GM21367 (cell line): Measurements from ENCODE around the gene LINGO4.

Source experiments
- ATAC-seq: cut with Tn5 transposase; IDR thresholded peaks from one replicate; pipeline ENCODE4 v1.9.1; 2021; ENCODE audit not compliant: unreplicated experiment

Gene LINGO4

GRCh38 chr1:151835596-151835995 is 30.4 kb upstream of the LINGO4 start:
- ATAC-seq: no peak

- no peak for ATAC-seq
Observed at GRCh38 chr1:151834239-151834638, 29.0 kb upstream of the LINGO4 start.

GRCh38 chr1:151833172-151833900 is 28.1 kb upstream of the LINGO4 start:
- ATAC-seq: no peak

GRCh38 chr1:151832318-151832980 is 27.2 kb upstream of the LINGO4 start:
- no peak for ATAC-seq

GRCh38 chr1:151831605-151832004 is 26.4 kb upstream of the LINGO4 start, which contains the start of gene RORC:
Gene RORC (minus strand): TSS chr1:151831802. CDS start chr1:151831764, 38 bp downstream.
- ATAC-seq: no peak

- no peak for ATAC-seq
Observed at GRCh38 chr1:151831256-151831591, 26.0 kb upstream of the LINGO4 start.

- ATAC-seq: no peak
Observed at GRCh38 chr1:151830055-151830454, 24.8 kb upstream of the LINGO4 start.

GRCh38 chr1:151829352-151830046 is 24.3 kb upstream of the LINGO4 start:
- no peak for ATAC-seq

- ATAC-seq: no peak
Observed at GRCh38 chr1:151828921-151829320, 23.7 kb upstream of the LINGO4 start.

GRCh38 chr1:151827853-151828252 is 22.6 kb upstream of the LINGO4 start:
- ATAC-seq: no peak

GRCh38 chr1:151825751-151826660 is 20.8 kb upstream of the LINGO4 start:
- no peak for ATAC-seq

- ATAC-seq: no peak
Observed at GRCh38 chr1:151825204-151825603, 20.0 kb upstream of the LINGO4 start.

GRCh38 chr1:151823175-151823574 is 18.0 kb upstream of the LINGO4 start:
- no peak for ATAC-seq

GRCh38 chr1:151822404-151822803 is 17.2 kb upstream of the LINGO4 start:
- no peak for ATAC-seq

- no peak for ATAC-seq
Observed at GRCh38 chr1:151820940-151821339, 15.7 kb upstream of the LINGO4 start.

- ATAC-seq: no peak
Observed at GRCh38 chr1:151819976-151820623, 14.9 kb upstream of the LINGO4 start.

- no peak for ATAC-seq
Observed at GRCh38 chr1:151819227-151819835, 14.1 kb upstream of the LINGO4 start.

GRCh38 chr1:151817353-151817730 is 12.1 kb upstream of the LINGO4 start:
- no peak for ATAC-seq

GRCh38 chr1:151816548-151817352 is 11.5 kb upstream of the LINGO4 start:
- no peak for ATAC-seq
